Hematopoietic multipotent progenitor cell treated with erythropoietin and hydrocortisone succinate and interleukin-3 and kit ligand, for 8 days (in vitro differentiated cells): Measurements from ENCODE around the gene CRYL1.
A peak's percentile ranks its signal among the peaks of the same experiment; 100 is the strongest.

Source experiments
- DNase-seq: peaks from one replicate; pipeline ENCODE4 v3.0.0-alpha.2; 2015

Gene CRYL1

DNA sequence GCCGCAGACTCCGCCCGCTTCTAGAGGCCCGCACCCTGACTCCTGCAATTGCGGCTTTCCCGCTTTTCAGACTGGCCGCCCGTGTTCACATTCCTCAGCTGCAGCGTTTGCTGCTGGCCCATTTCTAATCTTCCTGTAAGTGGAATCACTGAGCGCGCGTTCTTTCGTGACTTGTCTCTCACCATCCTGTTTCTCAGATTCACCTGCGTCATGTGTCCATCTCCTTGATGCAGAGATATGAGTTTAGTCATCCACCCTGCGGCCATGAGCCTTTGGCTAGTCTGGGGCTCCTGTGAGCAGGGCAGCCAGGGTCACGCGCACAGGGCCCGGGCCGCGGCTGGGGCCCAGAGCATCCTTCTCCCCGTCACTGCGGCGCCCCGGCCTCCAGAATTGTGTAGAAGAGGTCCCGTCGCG lies 110.0 kb downstream of the CRYL1 start:
- no peak for DNase-seq

DNA sequence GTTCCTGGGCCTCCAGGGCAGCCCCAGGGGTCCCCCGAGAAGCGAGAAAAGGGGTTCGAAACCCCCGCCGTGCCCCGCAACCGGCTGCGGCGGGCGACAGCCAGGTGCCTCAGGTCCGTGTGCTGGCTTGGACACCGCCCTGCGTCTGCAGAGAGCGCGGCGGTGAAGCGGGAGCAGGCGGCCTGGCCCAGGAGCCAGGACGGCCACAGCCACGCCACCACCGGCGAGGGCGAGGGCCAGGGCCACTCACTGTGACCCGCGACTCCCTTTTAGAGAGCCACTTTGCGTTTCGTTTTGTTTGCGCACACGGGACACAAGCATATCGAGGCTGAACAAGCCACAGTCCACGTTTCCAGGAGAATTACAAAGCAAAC lies 110.4 kb downstream of the CRYL1 start:
- no peak for DNase-seq

DNA sequence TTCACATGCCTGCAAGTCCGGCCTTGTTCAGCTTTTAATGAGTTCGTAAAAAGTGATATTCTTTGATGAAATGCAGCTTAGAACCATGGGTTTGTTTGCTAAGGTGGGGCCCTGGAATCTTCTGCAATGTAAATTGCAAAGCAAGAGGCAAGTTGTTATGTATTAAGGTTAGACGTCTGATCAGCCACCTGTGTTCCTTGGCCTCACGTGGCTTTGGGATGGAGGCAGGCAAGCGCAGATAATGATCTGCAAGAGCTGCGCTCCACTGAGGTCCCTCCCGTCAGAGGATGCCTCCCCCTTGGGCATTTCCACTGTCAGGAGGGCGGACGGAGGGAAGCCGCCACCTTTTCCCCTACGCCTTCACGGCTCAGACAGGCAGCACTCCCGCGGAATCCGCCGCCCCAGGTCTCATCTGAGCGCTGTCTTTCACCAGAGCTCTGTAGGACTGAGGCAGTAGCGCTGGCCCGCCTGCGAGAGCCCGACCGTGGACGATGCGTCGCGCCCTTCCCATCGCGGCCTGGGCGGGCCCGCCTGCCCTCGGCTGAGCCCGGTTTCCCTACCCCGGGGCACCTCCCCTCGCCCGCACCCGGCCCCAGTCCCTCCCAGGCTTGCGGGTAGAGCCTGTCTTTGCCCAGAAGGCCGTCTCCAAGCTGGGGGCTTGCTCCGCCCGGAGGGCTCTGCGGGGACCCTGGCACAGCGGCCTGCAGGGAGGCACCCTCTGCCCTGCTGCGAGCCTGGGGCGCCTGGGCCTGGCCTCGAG lies 110.9 kb downstream of the CRYL1 start:
- DNase-seq, result no peak

DNA sequence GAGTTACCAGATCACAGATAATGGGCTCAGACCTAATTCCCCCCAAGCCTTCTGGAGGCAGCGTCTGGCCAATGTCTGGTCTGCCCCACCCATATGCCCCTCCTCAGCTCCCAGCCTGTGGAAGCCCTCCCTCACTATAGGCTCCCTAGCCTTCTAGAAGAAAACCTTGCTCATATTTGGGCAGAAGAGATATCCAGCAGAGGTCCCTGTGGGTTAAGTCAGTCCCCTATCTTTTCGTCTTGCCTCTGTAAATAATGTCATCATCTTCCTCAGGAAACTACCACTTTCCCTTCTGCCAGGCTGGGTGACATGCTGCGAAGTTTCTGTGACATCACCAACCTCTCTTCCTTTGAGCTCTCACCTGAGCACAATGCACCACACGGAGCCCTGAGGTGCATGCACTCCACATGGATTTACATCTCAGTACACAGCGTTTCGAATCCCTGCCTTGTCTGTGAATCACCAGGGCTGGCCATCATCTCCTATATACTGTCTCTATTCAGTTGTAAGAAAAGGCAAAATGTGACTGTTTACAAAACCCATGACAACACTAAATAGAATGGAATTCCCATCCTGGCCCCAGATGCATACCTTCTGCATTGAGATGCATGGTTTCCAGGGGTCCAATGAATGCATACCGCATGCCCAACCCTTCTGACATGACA lies 112.8 kb downstream of the CRYL1 start:
- DNase-seq, result no peak

- DNase-seq, result peak; percentile 42
Observed at GRCh38 chr13:20411638-20412342, 113.9 kb downstream of the CRYL1 start.

GRCh38 chr13:20410726-20411125 lies 114.9 kb downstream of the CRYL1 start:
- no peak for DNase-seq

DNA sequence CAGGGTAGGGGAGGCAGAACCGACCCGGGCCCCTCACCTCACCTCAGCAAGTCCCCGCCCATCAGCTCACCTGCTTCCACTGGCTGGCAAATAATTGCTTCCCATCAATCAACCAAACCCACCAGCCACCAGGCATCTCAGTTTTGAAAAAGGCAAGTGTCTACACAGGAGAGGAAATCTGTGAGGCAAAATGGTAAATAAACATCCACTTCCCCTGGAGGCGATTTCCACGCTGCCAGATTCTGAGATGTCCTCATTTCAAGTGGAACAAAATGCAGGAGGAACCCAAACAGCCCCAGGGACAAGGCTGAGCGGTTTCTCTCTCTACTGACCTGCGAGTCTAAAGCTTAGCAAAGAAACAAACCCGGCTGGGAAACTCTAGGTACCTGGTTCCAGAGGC lies 117.5 kb downstream of the CRYL1 start:
- DNase-seq, result no peak

DNA sequence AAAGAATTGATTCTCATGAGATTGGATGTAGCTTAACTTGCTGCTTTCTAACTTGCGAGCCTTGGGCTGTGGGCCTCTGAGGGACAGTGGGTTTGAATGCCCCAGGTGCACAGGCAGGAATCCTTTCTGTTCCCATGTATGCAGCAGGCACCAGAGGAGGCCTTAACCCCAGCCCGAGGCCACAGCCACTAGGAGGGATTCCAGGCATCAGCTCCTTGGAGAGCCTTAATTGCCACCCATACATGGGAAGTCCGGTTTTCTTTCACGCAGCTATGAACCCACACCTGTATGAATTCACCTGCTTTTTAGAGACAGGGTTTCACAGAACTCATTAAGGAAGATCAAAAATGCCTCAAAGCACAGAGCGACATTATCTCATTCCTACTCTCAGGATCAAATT lies 117.9 kb downstream of the CRYL1 start:
- no peak for DNase-seq

- no peak for DNase-seq
Observed at GRCh38 chr13:20405691-20406090, 120.0 kb downstream of the CRYL1 start.

DNA sequence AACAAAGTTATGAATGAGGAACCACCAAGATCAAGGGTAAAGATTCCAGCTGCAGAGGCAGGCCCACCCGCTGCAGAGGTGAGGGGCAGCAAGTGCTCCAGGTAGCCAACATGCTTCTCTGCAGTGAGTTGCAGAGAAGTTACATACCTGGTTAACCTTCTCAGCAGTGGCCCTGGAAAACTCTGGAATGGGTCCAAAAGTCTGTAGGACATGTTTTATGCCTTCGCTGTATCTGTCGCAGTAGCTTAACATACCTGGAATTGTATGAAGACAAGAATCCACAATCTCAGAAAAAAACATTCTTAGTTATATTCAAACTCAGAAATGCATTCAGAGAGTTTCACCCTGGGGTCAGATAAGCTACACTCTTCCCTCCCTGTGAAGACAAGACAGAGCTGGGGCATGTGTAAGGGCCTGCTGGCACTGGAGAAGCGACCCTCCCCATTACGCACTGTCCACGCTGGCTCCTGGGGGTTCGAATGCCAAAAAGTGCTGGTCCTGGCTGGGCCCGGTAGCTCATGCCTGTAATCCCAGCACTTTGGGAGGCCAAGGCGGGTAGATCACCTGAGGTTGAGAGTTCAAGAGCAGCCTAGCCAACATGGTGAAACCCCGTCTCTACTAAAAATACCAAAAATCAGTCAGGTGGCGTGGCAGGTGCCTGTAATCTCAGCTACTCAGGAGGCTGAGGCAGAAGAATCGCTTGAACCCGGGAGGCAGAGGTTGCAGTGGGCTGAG lies 121.0 kb downstream of the CRYL1 start:
- DNase-seq, result no peak

- DNase-seq, result no peak
Observed at GRCh38 chr13:20403826-20404225, 121.8 kb downstream of the CRYL1 start.

- DNase-seq, result no peak
Observed at GRCh38 chr13:20402881-20403280, 122.8 kb downstream of the CRYL1 start.

DNA sequence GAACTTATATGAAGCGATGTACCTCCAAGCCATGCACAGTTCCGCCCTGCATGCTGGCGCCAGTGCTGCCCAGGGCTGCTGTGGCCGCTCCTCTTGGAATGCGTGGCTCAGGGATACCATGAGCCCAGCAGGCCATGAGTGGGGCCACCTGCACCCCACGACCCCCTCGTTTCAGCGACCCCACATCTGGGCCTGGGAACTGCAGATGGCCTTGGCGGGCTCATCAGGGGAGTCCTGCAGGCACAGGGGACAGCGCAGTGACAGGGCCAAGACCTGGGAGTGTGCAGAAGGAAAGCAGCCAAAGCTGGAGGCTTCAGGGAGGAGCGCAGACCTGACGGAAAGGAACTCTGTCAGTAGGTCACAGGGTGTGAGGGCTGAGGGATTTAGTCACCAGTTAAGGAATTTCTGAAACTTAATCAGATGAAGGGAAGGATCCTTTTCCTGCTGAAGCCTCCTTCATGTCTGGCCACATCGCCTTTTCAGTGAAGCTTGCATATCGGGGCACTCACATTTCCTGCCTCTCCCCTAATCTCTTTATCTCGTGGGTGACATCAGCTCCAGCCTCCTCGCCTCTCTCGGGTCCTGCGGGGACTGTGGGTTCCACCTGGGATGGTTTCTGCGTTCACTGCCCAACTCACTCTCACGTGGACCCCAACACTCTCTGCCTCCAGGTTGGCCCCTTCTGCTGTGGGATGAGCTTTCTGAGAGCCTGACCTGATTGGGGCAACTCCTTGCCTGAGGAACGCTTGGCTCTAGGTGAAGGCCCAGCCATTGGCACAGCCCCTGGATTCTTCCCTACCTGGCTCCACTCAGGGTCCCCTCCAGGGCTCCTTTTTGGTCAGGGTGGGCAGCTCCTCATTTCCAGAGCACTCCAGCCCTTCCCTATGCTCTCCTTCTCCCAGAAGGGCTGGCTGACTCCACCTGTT lies 123.5 kb downstream of the CRYL1 start:
- DNase-seq, result peak; percentile 39

DNA sequence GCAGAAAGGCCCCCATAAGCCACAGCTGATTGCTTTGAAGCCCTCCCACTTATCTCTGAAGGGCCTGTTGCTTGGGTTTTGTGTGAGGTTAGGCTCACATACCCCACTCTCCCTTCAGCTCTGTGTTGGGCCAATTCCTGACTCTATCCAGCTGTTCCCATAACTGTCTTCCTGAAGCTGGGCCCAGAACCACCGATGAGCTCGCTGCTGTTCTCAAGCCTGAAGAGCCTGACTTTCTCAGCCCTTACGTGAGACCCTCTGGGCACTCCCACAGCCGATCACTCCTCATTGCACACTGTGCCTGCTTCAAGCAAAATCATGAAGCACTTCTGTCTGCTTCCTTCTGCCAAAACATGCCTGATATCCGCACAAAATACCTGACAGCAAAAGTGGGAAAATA lies 124.1 kb downstream of the CRYL1 start:
- DNase-seq, result no peak

GRCh38 chr13:20400774-20401173 lies 124.9 kb downstream of the CRYL1 start:
- DNase-seq, result peak; percentile 73

DNA sequence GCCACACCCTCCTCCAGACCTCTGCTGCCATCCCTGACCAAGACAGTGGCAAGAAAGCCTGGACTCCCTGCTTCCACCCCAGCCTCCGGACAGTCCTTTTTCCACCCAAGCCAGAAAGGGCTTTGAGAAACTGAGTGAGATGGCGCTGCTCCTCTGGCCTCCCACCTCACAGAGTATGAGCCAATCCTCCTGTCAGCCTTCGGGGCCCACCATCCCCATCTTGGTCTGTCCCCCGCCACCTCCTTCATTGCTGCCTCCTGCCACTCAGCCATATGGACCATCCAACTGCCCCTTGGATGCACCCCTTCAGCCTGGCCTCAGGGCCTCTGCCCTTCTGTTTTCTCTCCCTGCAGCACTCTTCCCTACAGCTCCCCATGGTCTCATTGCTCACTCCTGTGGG lies 125.7 kb downstream of the CRYL1 start:
- DNase-seq, result no peak

- DNase-seq, result no peak
Observed at GRCh38 chr13:20399515-20399914, 126.1 kb downstream of the CRYL1 start.

- DNase-seq, result no peak
Observed at GRCh38 chr13:20398459-20398858, 127.2 kb downstream of the CRYL1 start.

DNA sequence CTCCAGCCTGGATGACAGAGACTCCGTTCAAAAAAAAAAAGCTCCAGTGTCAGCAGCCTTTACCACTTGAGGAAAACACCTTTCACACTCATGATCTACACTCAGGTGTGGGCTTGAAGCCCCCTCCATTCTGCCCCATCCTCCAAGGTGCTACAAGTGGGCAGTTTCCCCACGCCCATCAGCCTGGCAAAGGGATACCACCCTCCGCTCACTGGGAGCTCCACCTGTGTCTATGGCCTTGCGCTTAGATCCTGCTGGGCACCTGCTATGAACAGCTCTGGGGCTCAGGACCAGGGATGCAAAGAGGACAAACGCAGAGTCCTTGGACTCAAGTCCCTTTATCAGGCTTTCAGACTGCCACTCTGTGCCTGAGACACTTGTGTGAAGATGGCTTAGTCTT lies 127.8 kb downstream of the CRYL1 start:
- DNase-seq, result no peak

DNA sequence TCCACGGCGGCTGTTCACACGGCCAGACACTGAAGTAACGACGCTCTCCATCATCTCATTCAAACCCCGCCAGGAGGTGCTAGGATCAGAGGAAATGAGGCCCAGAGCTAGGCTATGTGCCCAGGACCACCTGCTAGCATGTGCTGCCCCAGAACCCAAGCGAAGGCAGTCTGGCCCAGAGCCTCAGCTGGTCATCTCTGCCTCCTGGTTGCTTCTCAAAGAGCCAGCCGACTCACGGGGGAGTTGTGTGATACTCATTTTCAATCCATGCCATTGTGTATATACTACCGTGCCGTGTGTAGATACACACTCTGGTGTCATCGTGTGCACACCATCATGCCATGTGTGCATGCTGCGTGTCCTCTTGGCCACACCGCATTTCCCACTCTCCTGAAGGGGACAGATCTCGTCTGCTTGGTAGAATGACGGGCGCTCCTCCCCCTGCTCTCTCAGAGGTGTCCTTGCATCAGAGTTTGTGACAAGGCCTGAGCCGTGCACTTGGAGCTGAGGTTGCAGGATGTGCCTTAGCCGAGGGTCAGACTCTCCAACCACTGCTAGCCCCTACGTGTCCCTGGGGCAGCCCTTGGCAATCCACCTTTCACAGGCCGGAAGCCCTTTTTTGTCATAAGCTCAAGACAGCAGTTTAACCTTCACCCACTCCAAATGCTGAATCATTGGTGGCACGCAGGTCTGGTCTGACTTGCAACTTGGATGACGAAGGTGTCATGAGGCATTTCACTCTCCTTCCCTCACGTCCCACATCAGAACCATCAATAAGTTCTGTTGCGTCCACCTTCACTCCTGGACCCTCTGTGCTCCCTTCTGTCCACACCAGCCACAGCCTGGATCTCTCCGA lies 130.4 kb downstream of the CRYL1 start:
- DNase-seq, result no peak

GRCh38 chr13:20394506-20394905 lies 131.2 kb downstream of the CRYL1 start:
- no peak for DNase-seq
